GM21529 (cell line): Measurements from ENCODE around the gene HLA-DQB1.
A peak's percentile ranks its signal among the peaks of the same experiment; 100 is the strongest.
"Not testable (repeated sequence)": the region's sequence is repeated elsewhere in the genome, so short reads cannot be mapped to it uniquely, and the experiment has no call there.

ENCODE experiments used
- ATAC-seq: cut with Tn5 transposase; IDR thresholded peaks from one replicate; pipeline ENCODE4 v1.9.1; 2021; ENCODE audit not compliant: unreplicated experiment

Gene HLA-DQB1

GRCh38 chr6:32664354-32664753, 2.1 kb downstream of the HLA-DQB1 start:
- ATAC-seq, result no peak

GRCh38 chr6:32662836-32663235, 3.6 kb downstream of the HLA-DQB1 start:
- ATAC-seq, result no peak

GRCh38 chr6:32662099-32662498, 4.4 kb downstream of the HLA-DQB1 start:
- no peak for ATAC-seq

- ATAC-seq, result peak; percentile 78
Measured at GRCh38 chr6:32659856-32660595, 6.4 kb downstream of the HLA-DQB1 start.

- ATAC-seq, result no peak
Measured at GRCh38 chr6:32658268-32658897, 8.1 kb downstream of the HLA-DQB1 start.

- ATAC-seq, result not testable (repeated sequence)
Measured at GRCh38 chr6:32657819-32658218, 8.6 kb downstream of the HLA-DQB1 start.

GRCh38 chr6:32657329-32657728, 9.1 kb downstream of the HLA-DQB1 start:
- ATAC-seq, result not testable (repeated sequence)

GRCh38 chr6:32655203-32655710, 11.2 kb downstream of the HLA-DQB1 start:
- ATAC-seq, result no peak

- no peak for ATAC-seq
Measured at GRCh38 chr6:32645047-32645703, 21.3 kb downstream of the HLA-DQB1 start.

- no peak for ATAC-seq
Measured at GRCh38 chr6:32643904-32644303, 22.6 kb downstream of the HLA-DQB1 start.

GRCh38 chr6:32642720-32643106, 23.7 kb downstream of the HLA-DQB1 start:
- no peak for ATAC-seq

GRCh38 chr6:32641785-32642719, 24.4 kb downstream of the HLA-DQB1 start:
- not testable (repeated sequence) for ATAC-seq

- ATAC-seq, result no peak
Measured at GRCh38 chr6:32641122-32641521, 25.3 kb downstream of the HLA-DQB1 start.

GRCh38 chr6:32639440-32640394, 26.7 kb downstream of the HLA-DQB1 start:
- no peak for ATAC-seq

GRCh38 chr6:32638532-32639219, 27.8 kb downstream of the HLA-DQB1 start:
- no peak for ATAC-seq

- no peak for ATAC-seq
Measured at GRCh38 chr6:32637883-32638282, 28.6 kb downstream of the HLA-DQB1 start.

GRCh38 chr6:32637219-32637880, 29.1 kb downstream of the HLA-DQB1 start, which contains the start of gene HLA-DQA1:
HLA-DQA1 (plus strand) TSS chr6:32637406; CDS start chr6:32637459, 53 bp downstream.
- ATAC-seq, result peak; percentile 71

GRCh38 chr6:32635526-32636123, 30.8 kb downstream of the HLA-DQB1 start:
- no peak for ATAC-seq
